ENCODE measurements around the gene ZNF385B.

The ZNF385B gene

DNA sequence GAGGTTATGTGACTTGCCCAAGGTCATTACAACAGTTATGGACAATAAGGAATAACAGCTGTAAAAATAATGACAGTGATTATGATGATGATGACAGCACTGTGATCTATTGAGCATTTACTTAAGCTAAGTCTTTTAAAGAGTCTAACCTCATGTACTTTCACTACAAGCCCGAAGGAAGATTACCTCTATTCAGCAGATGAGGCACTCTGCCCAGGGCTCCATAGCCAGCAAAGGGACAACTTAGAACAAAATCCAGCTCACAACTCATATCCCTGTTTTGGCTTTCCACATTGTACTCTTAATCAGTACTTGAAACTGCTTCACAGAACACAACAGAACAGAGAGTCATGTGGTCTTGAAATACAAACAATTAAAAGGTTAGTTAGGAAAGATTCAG is 290.2 kb downstream of the ZNF385B start:
- no peaks in the 10 kb centered on the region for H3K27me3 ChIP-seq (ENCODE audit: control insufficient read depth in 1 of 2, insufficient read depth in 1 of 2, low read length in 2 of 2)
- H2BK5ac ChIP-seq (ENCODE audit: low read depth, low read length, poor library complexity, severe bottlenecking) = no peak overlapping the region
- no peaks in the 10 kb centered on the region for H3K79me1 ChIP-seq (replicated peaks; ENCODE audit: low read length, poor library complexity, severe bottlenecking)
- H2BK120ac ChIP-seq (ENCODE audit: low read depth, low read length) = no peak overlapping the region
- WGBS = 96% methylated on average over 1 of the region's 1 CpG
- H3K27ac ChIP-seq (ENCODE audit: low read length, poor library complexity, severe bottlenecking) = no peak overlapping the region
- no peak overlapping the region for H4K8ac ChIP-seq (ENCODE audit: low read length)
- H3K9ac ChIP-seq (ENCODE audit: low read length) = no peak overlapping the region
- no peaks in the 10 kb centered on the region for H3K4me1 ChIP-seq (ENCODE audit: control insufficient read depth, insufficient read depth, low read depth, low read length)
- no peak overlapping the region for H2BK15ac ChIP-seq (ENCODE audit: low read depth, poor library complexity, severe bottlenecking)
- no peaks in the 10 kb centered on the region for H3K36me3 ChIP-seq (ENCODE audit: control insufficient read depth in 1 of 2, insufficient read depth in 2 of 2, low read depth in 1 of 2, low read length in 2 of 2)
- H3K14ac ChIP-seq (ENCODE audit: low read length in 2 of 2) = no peak overlapping the region
- no peak overlapping the region for H2AFZ ChIP-seq (ENCODE audit: low read depth, low read length)
- H3K9me3 ChIP-seq (ENCODE audit: control insufficient read depth, low read length) = no peaks in the 10 kb centered on the region
- no peak overlapping the region for H2AK5ac ChIP-seq (ENCODE audit: low read length, severe bottlenecking)
- no peak overlapping the region for H3K4me3 ChIP-seq (ENCODE audit: insufficient read depth in 1 of 2, low read depth in 1 of 2, low read length in 2 of 2)
- H3K4ac ChIP-seq (ENCODE audit: low read depth in 1 of 2, low read length in 2 of 2) = no peak overlapping the region
- H2BK12ac ChIP-seq (ENCODE audit: low read length in 2 of 2) = no peak overlapping the region
- H3K4me2 ChIP-seq (ENCODE audit: low read length, poor library complexity, severe bottlenecking) = no peak overlapping the region
- H3K18ac ChIP-seq (ENCODE audit: low read depth in 1 of 2, low read length in 2 of 2) = no peak overlapping the region
- DNase-seq = no peak
- H4K91ac ChIP-seq (ENCODE audit: low read length) = no peak overlapping the region
- H3K23ac ChIP-seq (ENCODE audit: low read length in 2 of 2) = no peak overlapping the region

DNA sequence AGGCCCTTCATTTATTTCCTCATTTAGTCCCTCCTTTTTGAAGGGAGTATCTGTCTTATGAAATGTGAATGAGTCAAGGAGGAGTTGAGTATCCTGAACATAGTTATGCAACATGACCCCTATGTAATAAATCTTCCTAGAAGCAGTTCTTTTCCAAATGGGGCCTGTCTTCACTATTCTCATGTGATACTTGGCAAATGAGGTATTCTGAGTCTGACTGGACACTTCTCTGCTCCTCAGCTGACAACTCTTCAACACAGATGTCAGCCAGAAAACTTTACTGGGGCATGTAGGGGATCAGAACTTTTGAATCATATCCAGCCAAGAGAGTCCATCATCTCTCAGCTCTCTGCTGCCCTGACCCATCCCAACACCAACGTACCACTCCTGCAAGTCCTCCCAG is 291.6 kb downstream of the ZNF385B start:
- no peak overlapping the region for H3K23ac ChIP-seq (ENCODE audit: low read length in 2 of 2)
- H3K27me3 ChIP-seq (ENCODE audit: control insufficient read depth in 1 of 2, insufficient read depth in 1 of 2, low read length in 2 of 2) = no peaks in the 10 kb centered on the region
- DNase-seq = peak; percentile 83
- H3K4ac ChIP-seq (ENCODE audit: low read depth in 1 of 2, low read length in 2 of 2) = no peak overlapping the region
- 60% methylated on average over 1 of the region's 1 CpG for WGBS
- no peaks in the 10 kb centered on the region for H3K4me1 ChIP-seq (ENCODE audit: control insufficient read depth, insufficient read depth, low read depth, low read length)
- H3K27ac ChIP-seq (ENCODE audit: low read length, poor library complexity, severe bottlenecking) = no peak overlapping the region
- no peak overlapping the region for H2BK120ac ChIP-seq (ENCODE audit: low read depth, low read length)
- H3K4me2 ChIP-seq (ENCODE audit: low read length, poor library complexity, severe bottlenecking) = no peak overlapping the region
- H3K36me3 ChIP-seq (ENCODE audit: control insufficient read depth in 1 of 2, insufficient read depth in 2 of 2, low read depth in 1 of 2, low read length in 2 of 2) = no peaks in the 10 kb centered on the region
- no peak overlapping the region for H2BK5ac ChIP-seq (ENCODE audit: low read depth, low read length, poor library complexity, severe bottlenecking)
- H3K9me3 ChIP-seq (ENCODE audit: control insufficient read depth, low read length) = no peaks in the 10 kb centered on the region
- peak overlapping the region; percentile 7 for H3K9ac ChIP-seq (ENCODE audit: low read length)
- H3K79me1 ChIP-seq (replicated peaks; ENCODE audit: low read length, poor library complexity, severe bottlenecking) = no peaks in the 10 kb centered on the region
- no peak overlapping the region for H3K18ac ChIP-seq (ENCODE audit: low read depth in 1 of 2, low read length in 2 of 2)
- no peak overlapping the region for H2AK5ac ChIP-seq (ENCODE audit: low read length, severe bottlenecking)
- H2BK12ac ChIP-seq (ENCODE audit: low read length in 2 of 2) = no peak overlapping the region
- H2AFZ ChIP-seq (ENCODE audit: low read depth, low read length) = no peak overlapping the region
- no peak overlapping the region for H3K4me3 ChIP-seq (ENCODE audit: insufficient read depth in 1 of 2, low read depth in 1 of 2, low read length in 2 of 2)
- H2BK15ac ChIP-seq (ENCODE audit: low read depth, poor library complexity, severe bottlenecking) = no peak overlapping the region
- no peak overlapping the region for H4K91ac ChIP-seq (ENCODE audit: low read length)
- H4K8ac ChIP-seq (ENCODE audit: low read length) = no peak overlapping the region
- H3K14ac ChIP-seq (ENCODE audit: low read length in 2 of 2) = no peak overlapping the region

DNA sequence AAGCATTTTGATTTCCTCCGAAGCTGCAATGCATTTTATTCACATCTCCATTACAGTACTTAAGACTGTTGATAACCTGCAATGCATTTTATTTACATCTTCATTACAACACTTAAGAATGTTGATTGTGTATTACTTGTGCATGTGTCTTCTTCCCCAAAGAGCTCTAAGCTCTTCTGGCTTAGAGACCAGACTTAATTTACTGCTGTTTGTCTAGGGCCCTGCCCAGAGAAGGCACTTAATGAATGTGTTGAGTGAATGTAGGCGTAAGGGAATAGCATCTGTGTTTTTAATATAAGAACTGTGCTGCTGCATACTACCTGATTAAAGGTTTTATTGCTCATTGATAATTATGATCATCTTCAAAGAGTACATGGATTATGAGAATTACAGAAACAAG is 295.6 kb downstream of the ZNF385B start:
- Histone ChIP-seq H4K91ac (ENCODE audit: low read length) (no peak overlapping the region), H2AK5ac (ENCODE audit: low read length, severe bottlenecking) (no peak overlapping the region), H3K27ac (ENCODE audit: low read length, poor library complexity, severe bottlenecking) (no peak overlapping the region), H2BK12ac (ENCODE audit: low read length in 2 of 2) (no peak overlapping the region), H2AFZ (ENCODE audit: low read depth, low read length) (no peak overlapping the region), H2BK15ac (ENCODE audit: low read depth, poor library complexity, severe bottlenecking) (no peak overlapping the region), H3K4me3 (ENCODE audit: insufficient read depth in 1 of 2, low read depth in 1 of 2, low read length in 2 of 2) (no peak overlapping the region), H2BK5ac (ENCODE audit: low read depth, low read length, poor library complexity, severe bottlenecking) (no peak overlapping the region), H3K4me2 (ENCODE audit: low read length, poor library complexity, severe bottlenecking) (no peak overlapping the region), H3K4me1 (ENCODE audit: control insufficient read depth, insufficient read depth, low read depth, low read length) (no peaks in the 10 kb centered on the region), H3K14ac (ENCODE audit: low read length in 2 of 2) (no peak overlapping the region), H3K9me3 (ENCODE audit: control insufficient read depth, low read length) (no peaks in the 10 kb centered on the region), H3K18ac (ENCODE audit: low read depth in 1 of 2, low read length in 2 of 2) (no peak overlapping the region), H3K27me3 (ENCODE audit: control insufficient read depth in 1 of 2, insufficient read depth in 1 of 2, low read length in 2 of 2) (no peaks in the 10 kb centered on the region), H3K23ac (ENCODE audit: low read length in 2 of 2) (no peak overlapping the region), H3K4ac (ENCODE audit: low read depth in 1 of 2, low read length in 2 of 2) (no peak overlapping the region), H2BK120ac (ENCODE audit: low read depth, low read length) (no peak overlapping the region), H3K9ac (ENCODE audit: low read length) (no peak overlapping the region), H4K8ac (ENCODE audit: low read length) (no peak overlapping the region), H3K36me3 (ENCODE audit: control insufficient read depth in 1 of 2, insufficient read depth in 2 of 2, low read depth in 1 of 2, low read length in 2 of 2) (no peaks in the 10 kb centered on the region), H3K79me1 (replicated peaks; ENCODE audit: low read length, poor library complexity, severe bottlenecking) (no peaks in the 10 kb centered on the region)
- DNase-seq = no peak
- 33% methylated on average over 1 of the region's 2 CpGs for WGBS

DNA sequence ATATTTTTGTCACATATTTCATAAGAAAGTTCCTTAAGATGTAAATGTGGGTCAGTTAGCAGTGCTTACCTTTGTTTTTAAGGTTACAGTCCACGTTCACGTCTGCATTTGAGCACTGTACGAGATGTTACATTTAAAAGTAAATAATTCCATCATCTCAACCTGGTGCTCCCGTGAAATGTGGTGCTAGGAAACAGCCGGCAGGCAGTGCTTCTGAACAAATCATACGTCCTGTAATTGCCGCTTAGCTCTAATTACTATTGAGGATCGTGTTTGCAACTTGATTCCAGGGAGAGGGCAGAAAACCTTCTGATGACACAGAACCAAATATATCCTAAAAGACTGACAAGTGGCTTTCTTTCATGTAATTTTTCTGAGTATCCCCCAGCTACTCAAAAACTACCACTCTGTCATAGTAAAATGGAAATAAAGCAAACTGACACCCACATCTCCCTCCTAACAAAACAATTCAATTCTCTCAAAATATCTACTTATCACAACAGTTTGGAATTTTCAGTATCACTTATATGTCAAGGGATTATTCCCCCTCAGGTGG is 299.0 kb downstream of the ZNF385B start:
- no peak overlapping the region for H3K23ac ChIP-seq (ENCODE audit: low read length in 2 of 2)
- H4K91ac ChIP-seq (ENCODE audit: low read length) = no peak overlapping the region
- H3K9me3 ChIP-seq (ENCODE audit: control insufficient read depth, low read length) = no peaks in the 10 kb centered on the region
- no peak overlapping the region for H3K4me2 ChIP-seq (ENCODE audit: low read length, poor library complexity, severe bottlenecking)
- no peak overlapping the region for H3K4me3 ChIP-seq (ENCODE audit: insufficient read depth in 1 of 2, low read depth in 1 of 2, low read length in 2 of 2)
- H3K18ac ChIP-seq (ENCODE audit: low read depth in 1 of 2, low read length in 2 of 2) = no peak overlapping the region
- peaks cover 2% of the 10 kb centered on the region for H3K4me1 ChIP-seq (ENCODE audit: control insufficient read depth, insufficient read depth, low read depth, low read length)
- no peak overlapping the region for H2BK120ac ChIP-seq (ENCODE audit: low read depth, low read length)
- H3K27ac ChIP-seq (ENCODE audit: low read length, poor library complexity, severe bottlenecking) = no peak overlapping the region
- WGBS = 67% methylated on average over 8 of the region's 8 CpGs
- H3K36me3 ChIP-seq (ENCODE audit: control insufficient read depth in 1 of 2, insufficient read depth in 2 of 2, low read depth in 1 of 2, low read length in 2 of 2) = no peaks in the 10 kb centered on the region
- no peak overlapping the region for H2BK12ac ChIP-seq (ENCODE audit: low read length in 2 of 2)
- H3K4ac ChIP-seq (ENCODE audit: low read depth in 1 of 2, low read length in 2 of 2) = no peak overlapping the region
- no peaks in the 10 kb centered on the region for H3K27me3 ChIP-seq (ENCODE audit: control insufficient read depth in 1 of 2, insufficient read depth in 1 of 2, low read length in 2 of 2)
- no peak overlapping the region for H2AK5ac ChIP-seq (ENCODE audit: low read length, severe bottlenecking)
- no peak overlapping the region for H4K8ac ChIP-seq (ENCODE audit: low read length)
- no peak overlapping the region for H3K14ac ChIP-seq (ENCODE audit: low read length in 2 of 2)
- H2AFZ ChIP-seq (ENCODE audit: low read depth, low read length) = no peak overlapping the region
- DNase-seq = no peak
- no peak overlapping the region for H2BK15ac ChIP-seq (ENCODE audit: low read depth, poor library complexity, severe bottlenecking)
- H3K9ac ChIP-seq (ENCODE audit: low read length) = no peak overlapping the region
- H2BK5ac ChIP-seq (ENCODE audit: low read depth, low read length, poor library complexity, severe bottlenecking) = no peak overlapping the region
- H3K79me1 ChIP-seq (replicated peaks; ENCODE audit: low read length, poor library complexity, severe bottlenecking) = no peaks in the 10 kb centered on the region
